NCI-H748 (cell line): ENCODE data around the gene MRGPRG.
"Not testable (repeated sequence)": the region's sequence is repeated elsewhere in the genome, so short reads cannot be mapped to it uniquely, and the experiment has no call there.

ENCODE experiments used
- DNase-seq: peaks from one replicate; lab custom pipeline; 2025; ENCODE audit not compliant: unreplicated experiment; lab: John Stamatoyannopoulos, UW

Gene MRGPRG

DNA sequence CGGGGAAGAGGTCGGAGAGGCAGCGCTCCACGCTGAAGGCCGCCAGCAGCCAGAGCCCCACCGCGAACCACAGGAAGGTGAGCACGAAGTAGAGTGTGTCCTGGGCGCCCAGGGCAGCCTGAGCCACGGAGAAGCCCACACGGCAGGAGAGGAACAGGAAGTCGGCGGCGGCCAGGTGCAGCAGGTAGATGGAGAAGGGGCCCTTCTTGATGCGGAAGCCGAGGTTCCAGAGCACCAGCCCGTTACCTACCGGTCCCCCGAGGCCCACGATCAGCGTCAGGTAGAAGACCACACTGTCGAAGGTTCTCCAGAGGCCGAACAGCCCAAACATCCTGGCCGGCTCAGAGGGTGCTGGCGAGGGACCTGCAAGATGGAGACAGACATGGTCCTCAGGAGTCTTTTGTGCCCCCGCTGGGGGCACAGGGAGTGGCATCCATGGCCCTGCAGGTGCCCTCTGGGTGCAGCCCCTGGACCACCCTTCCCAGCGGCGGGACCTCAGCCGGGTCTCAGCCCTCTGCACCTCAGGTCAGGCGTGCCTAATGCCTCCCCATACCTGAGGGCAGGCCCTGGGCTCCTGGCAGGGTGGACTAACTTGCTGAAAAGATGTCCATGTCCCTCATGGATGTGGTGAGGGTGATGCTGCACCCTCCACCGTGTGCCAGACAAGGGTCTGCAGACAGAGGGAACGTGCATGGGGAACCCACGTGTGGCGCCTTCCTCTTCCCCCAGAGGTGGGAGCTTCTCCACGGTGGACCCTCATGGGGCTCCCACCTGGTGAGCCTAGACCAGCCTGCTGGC, at the start of gene MRGPRG:
Gene MRGPRG, minus strand, starts transcription at position 331 of the 798 bp plus-strand sequence. Its CDS starts 0 bp downstream, at position 331.
- no peak for DNase-seq

- DNase-seq, result not testable (repeated sequence)
Observed at GRCh38 chr11:3262548-3262947, 43.9 kb upstream of the MRGPRG start.

DNA sequence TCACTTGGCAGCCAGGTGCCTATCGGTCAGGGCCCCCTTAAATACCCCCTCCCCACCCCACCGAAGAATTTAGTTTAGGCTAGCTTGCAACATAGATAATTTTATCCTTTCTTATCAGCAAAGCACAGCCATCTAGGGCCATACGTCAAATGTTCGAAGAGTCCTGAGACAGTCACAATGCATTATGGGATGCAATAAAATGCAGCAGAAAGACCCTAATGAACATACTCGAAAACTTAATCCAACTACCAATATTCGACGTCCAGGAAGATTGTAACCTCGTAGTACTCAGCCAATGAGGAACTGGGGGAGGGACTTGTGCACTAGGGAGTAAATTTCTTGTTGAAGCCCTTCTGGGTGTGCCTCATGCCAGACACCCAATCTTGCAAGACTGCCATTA, 43.2 kb upstream of the MRGPRG start:
- not testable (repeated sequence) for DNase-seq

DNA sequence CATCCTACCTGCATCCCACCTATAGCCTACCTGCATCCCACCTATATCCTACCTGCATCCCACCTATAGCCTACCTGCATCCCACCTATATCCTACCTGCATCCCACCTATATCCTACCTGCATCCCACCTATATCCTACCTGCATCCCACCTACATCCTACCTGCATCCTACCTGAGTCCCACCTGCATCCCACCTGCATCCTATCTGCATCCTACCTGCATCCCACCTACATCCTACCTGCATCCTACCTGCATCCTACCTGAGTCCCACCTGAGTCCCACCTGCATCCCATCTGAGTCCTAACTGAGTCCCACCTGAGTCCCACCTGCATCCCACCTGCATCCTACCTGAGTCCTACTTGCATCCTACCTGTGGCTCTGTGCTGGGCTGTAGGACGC, 38.9 kb upstream of the MRGPRG start:
- not testable (repeated sequence) for DNase-seq

GRCh38 chr11:3255241-3255640, 36.6 kb upstream of the MRGPRG start:
- not testable (repeated sequence) for DNase-seq

DNA sequence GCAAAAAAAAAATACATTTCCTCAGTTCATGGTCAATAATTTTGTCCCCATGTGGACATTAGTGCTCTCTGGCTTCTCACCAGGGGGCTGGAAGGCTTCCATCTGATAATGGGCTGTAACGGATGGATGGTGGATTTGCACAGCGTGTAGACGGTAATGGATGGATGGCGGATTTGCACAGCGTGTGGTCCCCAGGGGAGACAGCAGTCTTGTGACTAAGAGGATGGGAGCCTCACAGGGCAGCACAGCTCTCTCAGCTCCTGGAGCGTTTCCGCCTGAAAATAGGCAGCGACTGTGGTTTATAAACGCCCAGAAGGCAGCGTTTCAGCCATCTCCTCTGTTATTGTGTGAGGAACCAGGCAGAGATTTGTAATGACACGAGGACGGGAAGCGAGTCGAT, 36.2 kb upstream of the MRGPRG start:
- not testable (repeated sequence) for DNase-seq

DNA sequence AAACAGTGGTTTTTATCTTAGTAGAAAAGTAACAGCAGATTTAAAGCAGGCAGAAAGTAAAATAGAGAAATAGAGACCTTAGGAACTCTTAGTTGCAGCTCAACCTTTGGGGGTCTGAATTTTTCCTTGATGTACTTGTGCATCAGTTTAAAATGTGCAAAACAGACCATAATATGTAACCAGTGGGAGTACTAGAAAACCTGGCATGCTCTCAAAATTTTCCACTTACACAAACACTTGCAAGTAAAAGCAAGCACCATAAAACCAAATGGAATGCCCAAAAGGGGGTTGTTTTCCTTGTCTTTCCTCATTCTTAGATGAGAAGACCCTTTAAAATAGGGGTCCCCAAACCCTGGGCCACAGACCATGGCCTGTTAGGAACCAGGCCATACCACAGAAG, 26.5 kb upstream of the MRGPRG start:
- DNase-seq, result no peak

- no peak for DNase-seq
Observed at GRCh38 chr11:3243880-3244279, 25.3 kb upstream of the MRGPRG start.

- DNase-seq, result no peak
Observed at GRCh38 chr11:3237119-3237518, 18.5 kb upstream of the MRGPRG start.

DNA sequence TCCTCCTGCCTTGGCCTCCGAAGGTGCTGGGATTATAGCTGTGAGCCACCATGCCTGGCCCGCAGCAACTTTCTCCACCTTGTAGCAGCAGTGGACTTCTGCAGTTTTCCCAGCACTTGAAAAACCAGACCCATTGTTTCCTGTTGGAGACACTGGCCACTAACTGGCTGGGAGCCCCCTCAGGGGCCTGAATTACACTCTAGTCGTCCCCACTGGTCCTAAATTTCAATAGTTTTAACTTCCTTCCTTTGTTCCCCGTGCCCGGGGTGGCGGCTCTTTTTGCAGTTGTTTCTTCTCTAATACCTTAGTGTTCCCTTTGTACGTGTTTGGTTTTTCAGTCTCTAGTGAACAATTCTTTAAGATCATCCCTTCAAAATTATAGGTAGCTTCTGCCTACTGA, 16.2 kb upstream of the MRGPRG start:
- DNase-seq, result no peak

DNA sequence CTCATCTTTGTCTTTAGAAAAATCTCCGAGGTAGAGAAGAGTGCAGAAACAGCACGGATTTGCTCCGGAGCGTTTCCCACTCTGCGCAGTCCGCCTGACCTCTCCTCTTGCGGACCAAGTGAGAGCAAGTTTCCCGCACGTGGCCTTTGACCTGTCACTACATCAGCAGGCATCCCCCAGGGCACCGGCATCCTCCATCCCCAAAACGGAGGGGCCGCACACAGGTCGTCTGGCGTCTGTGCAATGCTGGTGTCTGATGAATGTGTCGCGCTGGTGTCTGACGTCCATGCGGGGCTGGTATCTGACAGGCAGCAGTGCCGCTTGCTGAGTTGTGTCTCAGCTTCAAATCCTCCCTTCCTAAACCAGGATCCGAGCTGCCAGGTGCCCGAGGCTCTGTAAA, 14.3 kb upstream of the MRGPRG start:
- no peak for DNase-seq

DNA sequence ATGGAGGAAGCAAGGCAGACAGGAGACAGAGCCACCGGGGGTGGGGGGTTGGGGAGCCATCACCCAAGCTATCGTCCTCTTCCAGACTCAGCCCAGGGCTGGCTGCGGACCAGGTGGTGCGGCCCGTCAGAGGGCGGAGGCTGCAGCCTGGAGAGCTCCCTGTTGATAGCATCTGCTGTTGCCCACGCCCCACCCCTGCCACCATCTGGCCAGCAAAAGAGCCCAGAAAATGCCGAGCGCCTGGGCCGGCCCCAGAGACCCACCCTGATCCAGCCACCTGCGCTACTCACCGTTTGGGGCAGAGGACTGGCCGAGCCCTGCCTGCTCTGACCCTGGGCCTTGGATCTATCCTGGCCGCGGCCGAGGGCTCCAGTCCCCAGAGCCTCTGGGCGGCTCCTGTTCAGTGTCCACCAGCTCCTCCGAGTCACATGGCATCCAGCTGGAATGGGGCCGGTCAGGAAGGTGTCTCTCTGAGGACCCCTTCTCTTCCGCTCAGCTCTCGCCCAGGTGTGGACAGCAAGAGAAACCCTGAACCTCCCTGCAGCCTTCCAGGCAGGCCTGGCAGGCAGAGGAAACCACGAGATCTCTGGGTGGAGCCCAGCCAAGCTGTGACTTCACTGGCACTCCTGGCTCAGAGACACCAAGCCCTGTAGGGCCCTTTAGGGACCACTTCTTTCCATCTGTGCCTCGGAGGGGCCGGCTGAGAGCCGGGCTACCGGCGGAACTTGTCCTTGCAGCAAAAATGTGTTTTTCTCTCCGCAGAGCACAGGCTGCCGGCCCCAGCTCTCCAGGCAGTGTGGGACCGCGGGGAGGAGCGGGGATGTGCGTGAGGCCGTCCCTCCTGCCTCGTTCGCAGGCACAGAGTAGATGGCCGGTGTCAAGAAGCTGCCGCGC, 13.5 kb upstream of the MRGPRG start, which contains the start of gene MRGPRE:
Gene MRGPRE, minus strand, starts transcription at position 567 of the 894 bp plus-strand sequence. CDS start 3,618 bp downstream, outside the sequence.
- DNase-seq, result no peak

GRCh38 chr11:3231550-3231850, 12.9 kb upstream of the MRGPRG start:
- DNase-seq, result no peak

GRCh38 chr11:3230636-3231549, 12.3 kb upstream of the MRGPRG start:
- DNase-seq, result no peak

DNA sequence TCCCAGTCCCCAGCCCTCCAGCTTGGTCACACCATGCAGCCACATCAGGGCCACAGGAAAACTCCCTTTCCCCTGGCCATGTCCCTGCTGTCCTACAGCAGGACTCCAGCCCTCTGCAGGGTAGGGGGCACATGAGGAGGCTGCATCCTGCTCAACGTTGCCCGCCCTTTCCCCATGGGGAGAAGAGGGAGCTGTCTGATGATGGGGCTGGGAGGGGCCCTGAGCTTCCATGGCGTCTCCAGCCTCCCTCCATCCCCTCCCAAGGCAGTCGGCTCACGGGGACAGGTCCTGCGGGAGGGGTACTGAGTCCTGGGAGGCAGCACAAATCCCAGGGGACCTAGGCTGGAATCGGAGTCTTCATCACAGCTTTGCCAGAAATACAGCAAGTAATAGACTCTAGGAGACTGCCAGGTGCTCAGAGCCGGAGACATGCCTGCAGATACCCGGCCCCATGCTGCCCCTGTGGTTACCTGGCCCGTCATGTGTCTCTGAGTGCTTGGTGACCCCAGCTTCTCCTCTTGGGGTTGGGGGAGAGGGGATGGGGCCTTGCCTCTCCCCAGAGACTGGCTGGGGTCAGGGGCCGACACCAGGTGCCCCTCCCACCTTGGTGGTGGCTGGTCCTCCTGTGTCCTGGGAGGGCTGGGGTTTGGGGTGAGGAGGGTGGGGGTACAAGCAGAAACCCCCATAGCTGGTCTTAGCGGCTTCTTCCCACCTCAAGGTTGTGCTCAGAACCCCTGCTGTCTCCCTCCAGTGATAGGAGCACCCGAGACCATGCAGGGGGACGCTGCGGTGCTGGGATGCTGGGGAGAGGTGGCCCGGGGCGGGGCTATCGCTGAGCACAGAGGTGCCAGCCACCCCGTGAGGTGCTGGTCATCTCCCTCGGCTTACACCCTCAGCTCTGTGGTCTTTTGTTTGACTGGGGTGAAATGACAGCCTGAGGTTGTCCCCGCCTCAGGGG, 11.3 kb upstream of the MRGPRG start:
- no peak for DNase-seq

DNA sequence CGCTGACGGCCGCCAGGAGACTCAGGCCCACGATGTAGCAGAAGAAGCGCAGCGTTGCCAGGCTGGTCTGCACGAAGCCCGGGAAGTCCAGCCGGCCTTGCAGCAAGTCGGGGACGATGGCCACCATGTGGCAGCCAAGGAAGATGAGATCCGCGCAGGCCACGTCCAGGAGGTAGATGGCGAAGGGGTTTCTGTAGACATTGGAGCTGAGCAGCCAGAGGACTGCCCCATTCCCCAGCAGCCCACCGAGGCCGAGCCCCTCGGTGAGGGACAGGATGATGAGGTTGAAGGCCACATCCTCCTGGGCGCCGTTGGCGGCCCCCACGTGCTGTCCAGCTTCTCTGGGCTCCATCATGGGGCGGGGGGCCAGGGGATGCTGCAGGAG, 9.8 kb upstream of the MRGPRG start:
- no peak for DNase-seq

DNA sequence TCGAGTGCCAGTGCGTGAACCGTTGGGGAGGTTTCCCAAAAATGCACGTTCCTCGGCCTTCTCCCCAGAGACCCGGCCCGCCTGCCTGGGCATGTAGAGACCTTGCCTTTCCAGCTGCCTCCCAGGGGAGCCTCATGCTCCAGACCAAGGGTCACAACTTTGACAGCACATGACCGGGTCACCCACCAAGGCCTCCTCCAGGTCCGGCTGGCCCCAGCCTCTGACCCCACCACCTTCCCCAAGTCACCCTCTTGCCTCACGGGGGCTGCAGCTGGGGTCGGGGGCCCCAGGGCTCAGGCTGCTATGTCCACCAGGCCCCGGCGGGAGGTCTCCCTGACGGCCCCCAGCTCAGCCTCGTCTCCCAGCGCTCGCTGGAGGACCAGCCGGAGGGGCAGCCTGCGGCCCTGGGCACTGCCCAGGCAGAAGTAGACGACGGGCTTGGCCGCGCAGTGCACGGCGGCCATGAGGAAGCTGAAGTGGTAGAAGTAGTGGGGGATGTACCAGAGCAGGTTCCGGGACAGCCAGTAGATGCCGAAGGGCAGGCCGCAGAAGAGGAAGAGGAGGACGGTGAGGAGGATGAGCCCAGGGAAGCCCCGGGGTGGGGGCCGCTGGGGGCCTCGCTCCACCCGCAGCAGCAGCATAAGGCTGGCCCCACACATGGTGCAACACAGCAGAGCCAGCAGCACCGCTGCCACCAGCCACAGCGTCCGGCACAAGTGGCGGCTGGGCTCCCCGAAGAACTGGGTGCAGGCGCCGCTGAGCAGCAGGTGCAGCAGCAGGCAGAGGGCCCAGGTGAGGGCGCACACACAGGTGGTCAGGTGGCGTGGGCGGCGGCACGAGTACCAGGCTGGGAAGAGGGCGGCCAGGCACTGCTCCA, 9.2 kb upstream of the MRGPRG start:
- DNase-seq, result no peak

DNA sequence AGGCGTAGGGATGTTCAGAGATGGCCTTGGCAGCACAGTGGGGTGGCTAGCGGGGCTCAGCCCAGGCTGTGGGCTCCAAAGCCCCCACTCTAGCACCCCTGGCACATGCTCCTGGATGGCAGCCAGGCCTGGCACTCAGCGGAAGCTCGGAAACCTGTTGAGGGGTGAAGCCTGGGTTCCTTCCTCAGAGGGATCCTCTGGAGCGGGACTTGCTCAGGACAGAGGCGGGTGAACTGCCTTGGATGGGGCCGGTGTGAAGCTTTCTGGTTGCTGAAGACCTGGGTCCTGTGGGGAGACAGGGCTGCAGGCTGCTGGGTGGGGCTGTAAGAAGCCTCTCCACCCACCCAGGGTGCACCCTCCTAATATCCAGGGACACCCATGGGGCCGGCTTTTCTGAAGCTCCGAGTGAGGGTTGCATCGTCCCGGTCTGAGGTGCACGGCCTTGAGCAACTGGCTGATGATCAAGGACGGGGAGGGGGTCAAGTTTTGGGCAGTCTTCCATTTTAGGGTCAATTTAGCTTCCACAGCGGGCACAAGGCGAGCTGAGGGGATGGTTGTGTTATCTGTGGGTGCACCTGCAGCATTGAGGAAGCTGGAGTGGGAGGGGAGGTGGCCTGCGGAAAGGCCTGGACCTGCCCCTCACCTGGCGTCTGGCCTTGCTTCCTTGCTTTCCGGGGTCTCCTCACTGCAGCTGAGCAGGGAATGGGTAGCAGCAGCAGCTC, 8.4 kb upstream of the MRGPRG start:
- DNase-seq, result no peak
